NCI-H146 (cell line): Measurements from ENCODE around the gene TBXAS1.
A peak's percentile ranks its signal among the peaks of the same experiment; 100 is the strongest.

Experiments used
- DNase-seq: peaks from one replicate; lab custom pipeline; 2025; lab: John Stamatoyannopoulos, UW

TBXAS1 gene

GRCh38 chr7:140004672-140005071, 175.6 kb downstream of the TBXAS1 start:
- DNase-seq, result no peak

GRCh38 chr7:140005341-140005740, 176.3 kb downstream of the TBXAS1 start:
- DNase-seq, result no peak

- DNase-seq, result peak; percentile 49
Observed at GRCh38 chr7:140005754-140006503, 176.9 kb downstream of the TBXAS1 start.

GRCh38 chr7:140006600-140006999, 177.5 kb downstream of the TBXAS1 start:
- no peak for DNase-seq

DNA sequence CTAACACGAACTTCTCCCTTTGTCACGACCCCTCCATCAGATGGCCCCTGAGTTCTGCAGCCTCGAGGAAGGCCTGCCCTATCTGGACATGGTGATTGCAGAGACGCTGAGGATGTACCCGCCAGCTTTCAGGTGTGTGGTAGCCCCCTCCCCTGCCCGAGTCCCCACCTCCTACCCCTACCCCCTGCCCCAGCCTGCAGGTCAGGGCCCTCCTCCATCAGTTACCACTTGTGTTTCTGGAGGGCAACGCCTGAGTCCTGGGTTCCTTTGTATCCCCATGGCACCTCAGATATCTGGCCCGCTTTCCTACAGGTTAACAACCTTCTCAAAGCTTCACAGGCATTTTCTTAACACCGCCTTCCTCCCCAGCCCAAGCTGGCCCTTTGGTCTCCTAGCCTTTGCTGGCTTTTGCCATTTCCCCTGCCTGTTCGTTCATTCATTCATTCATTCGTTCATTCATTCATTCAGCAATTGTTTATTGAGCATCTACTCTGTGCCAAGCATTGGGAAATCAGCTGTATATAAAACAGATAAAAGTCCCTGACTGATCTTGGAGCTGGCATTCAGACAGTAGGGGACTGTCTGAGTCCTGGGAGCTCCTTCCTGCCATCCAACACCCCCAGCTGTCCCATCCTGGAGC, 178.1 kb downstream of the TBXAS1 start:
- no peak for DNase-seq

DNA sequence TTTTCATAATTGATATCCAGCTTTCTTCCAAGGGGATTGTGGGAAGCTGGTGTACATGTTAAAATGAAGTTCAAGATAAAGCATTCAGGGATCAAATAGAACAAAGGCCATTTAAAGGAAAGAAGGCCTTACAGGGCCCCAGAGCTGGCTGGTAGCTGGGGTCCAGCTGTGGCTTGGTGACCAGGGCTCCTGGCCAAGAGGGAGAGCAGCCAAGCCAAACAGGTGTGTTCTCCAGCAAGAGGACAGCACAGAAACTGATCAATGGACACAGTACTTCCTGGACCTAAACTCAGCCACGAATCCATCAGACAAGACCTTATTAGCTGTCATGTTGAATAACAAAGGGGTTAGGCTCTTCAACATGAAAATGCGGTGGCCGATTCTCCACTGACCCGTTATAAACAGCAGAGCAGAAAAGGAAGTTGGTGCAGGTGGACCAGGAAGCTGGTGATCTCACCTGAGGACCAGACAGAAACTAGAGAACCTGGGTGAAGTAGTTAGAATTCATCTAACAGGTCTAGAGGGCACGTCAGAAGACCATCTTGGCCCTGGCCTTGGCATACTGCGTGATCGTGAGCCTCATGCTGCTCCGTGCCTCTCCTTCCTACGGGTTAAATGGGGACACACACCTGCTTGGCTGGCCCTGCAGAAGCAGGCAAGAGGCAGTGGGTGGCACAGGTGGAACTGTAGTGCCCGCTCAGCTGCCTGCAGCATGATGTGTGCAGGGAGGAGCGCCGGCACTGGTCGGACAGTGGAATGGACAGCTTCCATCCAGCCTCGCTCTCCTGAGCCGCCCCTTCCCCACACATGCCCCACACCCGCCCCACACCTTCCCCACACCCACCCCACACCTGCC, 179.9 kb downstream of the TBXAS1 start:
- DNase-seq, result no peak

DNA sequence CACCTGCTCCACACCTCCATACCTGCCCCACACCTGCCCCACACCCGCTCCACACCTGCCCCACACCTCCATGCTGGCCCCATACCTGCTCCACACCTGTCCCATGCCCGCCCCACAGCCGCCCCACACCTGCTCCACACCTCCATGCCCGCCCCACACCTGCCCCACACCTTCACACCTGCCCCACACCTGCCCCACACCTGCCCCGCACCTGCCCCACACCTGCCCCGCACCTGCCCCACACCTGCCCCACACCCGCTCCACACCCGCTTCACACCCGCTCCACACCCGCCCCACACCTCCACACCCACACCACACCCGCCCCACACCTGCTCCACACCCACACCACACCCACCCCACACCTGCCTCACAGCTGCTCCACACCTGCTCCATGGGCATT, 180.7 kb downstream of the TBXAS1 start:
- no peak for DNase-seq

GRCh38 chr7:140010194-140010895, 181.3 kb downstream of the TBXAS1 start:
- peak; percentile 47 for DNase-seq

DNA sequence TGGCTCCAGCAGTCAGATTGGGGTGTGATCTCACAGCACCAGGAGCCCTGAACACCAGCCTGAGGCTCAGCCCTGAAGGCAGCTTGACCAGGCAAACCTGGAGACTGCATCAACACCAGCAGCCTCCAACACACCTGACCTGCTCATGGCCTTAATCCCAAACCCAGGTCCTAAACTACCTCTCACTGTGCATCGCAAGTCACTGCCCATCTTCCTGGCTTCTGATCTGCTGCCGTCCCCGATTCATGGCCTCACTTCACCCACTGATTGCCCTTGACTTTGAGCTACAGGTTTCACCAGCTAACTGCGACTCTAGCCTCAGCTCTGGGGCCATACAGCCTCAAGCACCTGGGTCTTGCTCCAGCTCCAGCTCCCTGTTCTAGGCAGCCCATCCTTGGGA, 184.6 kb downstream of the TBXAS1 start:
- DNase-seq, result no peak

GRCh38 chr7:140014123-140014522, 185.1 kb downstream of the TBXAS1 start:
- no peak for DNase-seq

GRCh38 chr7:140015471-140015970, 186.5 kb downstream of the TBXAS1 start:
- DNase-seq, result no peak

DNA sequence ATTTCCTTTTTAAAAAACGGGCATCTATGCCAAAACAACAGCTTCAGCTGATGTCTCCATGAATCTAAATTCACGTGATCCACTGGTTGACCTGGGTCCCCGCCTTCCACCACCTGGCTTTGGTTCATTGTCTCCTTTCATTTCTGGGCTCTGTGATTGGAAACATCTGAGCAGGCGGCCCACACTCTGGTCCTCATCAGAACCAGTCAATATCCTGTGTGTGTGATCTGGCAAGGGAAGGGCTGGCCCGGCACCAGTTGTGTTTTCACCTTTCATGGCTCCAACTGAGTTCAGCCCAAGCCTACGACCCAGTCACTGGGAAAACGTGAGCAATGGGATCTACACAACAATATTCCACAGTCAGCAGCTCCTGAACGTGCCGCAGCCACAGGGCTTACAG, 187.5 kb downstream of the TBXAS1 start:
- DNase-seq, result no peak

DNA sequence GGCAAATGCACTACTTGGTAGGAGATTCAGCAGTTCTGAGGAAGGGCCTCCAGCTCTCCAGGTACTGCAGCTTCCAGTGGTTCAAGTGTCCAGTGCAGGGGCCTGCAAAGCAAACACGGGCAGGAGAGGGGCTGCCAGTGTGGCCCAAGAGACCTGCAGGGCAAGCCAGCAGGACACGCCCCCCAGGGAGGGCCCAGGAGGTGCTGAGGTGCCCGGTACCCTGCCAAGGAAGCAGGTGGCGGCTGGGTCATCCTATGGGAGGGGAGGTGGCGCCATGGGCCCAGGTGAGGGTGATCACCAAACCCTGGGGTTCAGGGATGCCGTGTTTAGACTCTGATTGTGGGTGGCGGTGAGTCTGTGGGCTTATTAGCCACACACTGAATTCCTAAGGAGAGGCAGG, 188.0 kb downstream of the TBXAS1 start:
- no peak for DNase-seq

GRCh38 chr7:140017543-140017942, 188.5 kb downstream of the TBXAS1 start:
- DNase-seq, result no peak

DNA sequence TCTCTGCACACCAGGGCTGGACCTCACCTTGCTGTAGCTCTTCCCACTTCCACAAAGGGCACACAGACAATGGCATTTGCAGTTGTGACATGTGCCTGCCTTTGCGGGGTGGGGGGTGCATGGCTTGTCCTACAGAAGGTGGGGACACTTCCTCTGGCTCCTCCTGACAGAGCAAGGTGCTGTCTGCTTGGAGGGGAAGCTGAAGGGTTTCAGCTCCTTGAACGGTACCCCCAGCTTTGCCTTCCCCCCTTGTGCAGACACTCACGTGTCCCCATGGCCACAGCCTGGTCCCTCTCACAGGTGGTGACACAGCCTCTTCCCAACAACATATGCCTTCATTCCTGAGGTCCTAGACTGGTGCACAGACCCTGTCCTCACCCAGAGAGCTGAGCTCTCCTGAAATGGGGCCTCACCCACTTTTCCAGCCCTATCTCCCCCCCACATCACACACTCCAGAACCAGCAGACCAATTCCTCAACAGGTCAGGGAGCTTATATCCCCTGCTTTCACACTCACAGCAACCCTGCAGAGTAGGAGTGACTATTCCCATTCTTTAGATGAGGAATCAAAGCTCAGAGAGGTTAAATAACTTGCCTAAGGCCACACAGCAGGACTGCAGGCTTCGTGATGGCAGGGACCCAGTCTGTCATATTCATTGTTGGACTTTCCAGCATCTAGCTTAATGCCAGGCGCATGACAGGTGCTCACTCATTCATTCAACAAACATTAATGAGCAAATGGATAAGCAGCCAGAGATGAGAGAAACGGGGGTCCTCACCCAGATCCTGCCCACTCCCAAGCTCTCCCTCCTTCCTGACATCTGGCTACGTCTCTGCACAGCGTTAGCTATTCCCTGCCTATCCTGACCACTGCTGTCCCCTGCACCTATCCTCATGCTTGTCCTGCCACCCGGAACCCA, 189.3 kb downstream of the TBXAS1 start:
- no peak for DNase-seq

DNA sequence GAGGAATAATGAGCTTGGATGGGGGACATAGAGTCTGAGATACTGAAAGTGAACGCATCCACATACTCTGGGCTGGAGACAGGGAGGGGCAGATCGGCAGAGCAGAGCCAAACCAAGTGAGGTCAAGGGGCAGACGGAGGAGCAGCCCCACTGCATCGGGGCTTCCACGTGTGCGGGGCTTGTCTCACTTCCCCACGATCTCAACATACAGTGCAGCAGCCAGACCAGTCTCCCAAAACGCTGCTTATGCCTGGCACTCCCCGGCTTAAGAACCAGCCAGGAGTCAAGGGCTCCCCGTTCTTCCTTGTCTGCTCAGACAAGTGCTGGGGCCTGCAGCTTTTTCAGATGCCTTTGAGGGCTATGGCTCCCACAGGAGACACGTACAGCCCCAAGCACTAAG, 190.1 kb downstream of the TBXAS1 start:
- no peak for DNase-seq

GRCh38 chr7:140019606-140020005, 190.5 kb downstream of the TBXAS1 start:
- no peak for DNase-seq

GRCh38 chr7:140021603-140022002, 192.5 kb downstream of the TBXAS1 start:
- DNase-seq, result no peak

GRCh38 chr7:140022582-140023211, 193.6 kb downstream of the TBXAS1 start:
- no peak for DNase-seq

DNA sequence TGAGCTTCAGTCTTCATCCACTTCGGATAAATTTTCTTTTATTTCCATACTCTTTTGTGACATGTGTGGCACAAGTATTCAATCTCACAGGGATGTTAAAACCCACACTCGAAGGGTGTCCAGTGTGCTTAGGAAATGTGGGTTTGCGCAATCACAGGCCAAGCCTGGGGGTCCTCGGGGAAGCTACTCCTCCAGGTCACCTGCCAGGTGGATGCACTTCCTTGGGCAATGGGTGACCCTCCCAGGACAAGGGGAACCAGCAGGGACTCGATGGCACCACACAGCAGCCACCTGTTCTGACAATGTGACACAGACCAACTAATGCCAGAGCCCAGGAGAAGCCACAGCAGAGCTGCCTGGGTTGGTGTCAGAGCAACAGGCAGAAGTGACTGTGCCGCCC, 194.7 kb downstream of the TBXAS1 start:
- DNase-seq, result no peak
